OCI-LY7 (cell line): ENCODE measurements around the gene ACE. TPM values are rescaled to one million over a fixed set of nuclear protein-coding genes. Genes with fewer than 3 reads are reported as not detected.

Experiments used
- BruUV-seq: library from RNA; stranded (reverse); fragments of 400-500 nt; replicated peaks from 2 replicates; lab custom pipeline; 2021; lab: Mats Ljungman, UMichigan
- CTCF ChIA-PET: fragments of 300-600 bp; sonication (Branson Sonifier 250); formaldehyde crosslinking; loops from one replicate; lab custom pipeline; 2022; ENCODE audit warnings: antibody characterized with exemption; ENCODE audit not compliant: unreplicated experiment; lab: Charles Lee
- POLR2A ChIA-PET: fragments of 300-600 bp; sonication (Branson Sonifier 250); formaldehyde crosslinking; loops from one replicate; lab custom pipeline; 2022; ENCODE audit warnings: antibody characterized with exemption; lab: Charles Lee
- DNase-seq: peaks from one replicate; pipeline ENCODE4 v3.0.0-alpha.2; 2015; ENCODE audit warnings: low spot score
- H2AFZ ChIP-seq: fragments of 200-600 bp; sonication (generic), shearing (Covaris generic); 2 replicates; pipeline ENCODE4 v1.6.1; 2014; ENCODE audit warnings: mild to moderate bottlenecking, antibody characterized with exemption, low read length, moderate library complexity
- H3K27ac ChIP-seq: fragments of 200-600 bp; sonication (generic); 2 replicates; pipeline ENCODE4 v1.5.1; 2014; ENCODE audit warnings: mixed run types, low read depth, mild to moderate bottlenecking, moderate library complexity, low read length, inconsistent platforms; ENCODE audit not compliant: poor library complexity, severe bottlenecking
- H3K36me3 ChIP-seq: fragments of 200-600 bp; sonication (generic); 2 replicates; pipeline ENCODE4 v1.6.1; 2014; ENCODE audit warnings: mild to moderate bottlenecking, antibody characterized with exemption, low read length, moderate library complexity, mixed read lengths; ENCODE audit not compliant: insufficient read depth
- H3K4me1 ChIP-seq: fragments of 200-600 bp; sonication (generic); 2 replicates; pipeline ENCODE4 v1.5.1; 2014; ENCODE audit warnings: mild to moderate bottlenecking, low read length; ENCODE audit not compliant: insufficient read depth, poor library complexity, severe bottlenecking
- H3K4me2 ChIP-seq: fragments of 200-600 bp; sonication (generic); 2 replicates; pipeline ENCODE4 v1.6.1; 2014; ENCODE audit warnings: mild to moderate bottlenecking, low read length
- H3K4me3 ChIP-seq: fragments of 200-600 bp; sonication (generic); 2 replicates; pipeline ENCODE4 v1.5.1; 2014; ENCODE audit warnings: mild to moderate bottlenecking, low read depth, low read length; ENCODE audit not compliant: poor library complexity, severe bottlenecking
- H3K79me2 ChIP-seq: fragments of 200-600 bp; sonication (generic); 2 replicates; pipeline ENCODE4 v1.6.1; 2016; ENCODE audit warnings: low read depth, mild to moderate bottlenecking, low read length, moderate library complexity, mixed read lengths; ENCODE audit not compliant: insufficient read depth
- H3K9me2 ChIP-seq: fragments of 200-600 bp; sonication (generic); 2 replicates; pipeline ENCODE4 v1.6.1; 2016; ENCODE audit warnings: mild to moderate bottlenecking, low read length, mixed read lengths; ENCODE audit not compliant: insufficient read depth
- H3K9me3 ChIP-seq: fragments of 200-600 bp; sonication (generic); 2 replicates; pipeline ENCODE4 v1.6.1; 2014; ENCODE audit warnings: mild to moderate bottlenecking, mixed run types, low read length, mixed read lengths
- H4K20me1 ChIP-seq: fragments of 200-600 bp; sonication (generic); 2 replicates; pipeline ENCODE4 v1.6.1; 2014; ENCODE audit warnings: mild to moderate bottlenecking, antibody characterized with exemption, low read length, moderate library complexity, mixed read lengths; ENCODE audit not compliant: insufficient read depth
- EZH2phosphoT487 ChIP-seq: fragments of 200-600 bp; sonication (generic); IDR thresholded peaks from 2 replicates; pipeline ENCODE4 v1.6.1; 2018; ENCODE audit warnings: low read depth, borderline replicate concordance, mild to moderate bottlenecking, mixed run types, antibody characterized with exemption, low read length, moderate library complexity, mixed read lengths
- intact Hi-C: fragments of 100-400 bp; cut with micrococcal nuclease; formaldehyde crosslinking; loops from one replicate; pipeline ENCODE4 v1.10.0; 2022; ENCODE audit not compliant: unreplicated experiment
- total RNA-seq, 2 experiments: library from RNA; depleted of rRNA in 1 of 2; stranded (reverse); fragments of >200 nt in 1 of 2; shearing (Covaris generic) in 1 of 2; gene quantifications; 2 replicates each; pipeline ENCODE4 v1.2.3, GENCODE V29; 2014 to 2022
- TF ChIP-seq, protein P1 (sequence below): fragments of 200-600 bp; sonication (generic); conservative IDR thresholded peaks from 2 replicates; pipeline ENCODE4 v1.5.1; 2014; ENCODE audit warnings: mild to moderate bottlenecking, antibody characterized with exemption, low read length, moderate library complexity, mixed read lengths

ACE gene
- total RNA-seq, 2 experiments from 2014 or later, result 2.3 to 5.1 TPM

DNA sequence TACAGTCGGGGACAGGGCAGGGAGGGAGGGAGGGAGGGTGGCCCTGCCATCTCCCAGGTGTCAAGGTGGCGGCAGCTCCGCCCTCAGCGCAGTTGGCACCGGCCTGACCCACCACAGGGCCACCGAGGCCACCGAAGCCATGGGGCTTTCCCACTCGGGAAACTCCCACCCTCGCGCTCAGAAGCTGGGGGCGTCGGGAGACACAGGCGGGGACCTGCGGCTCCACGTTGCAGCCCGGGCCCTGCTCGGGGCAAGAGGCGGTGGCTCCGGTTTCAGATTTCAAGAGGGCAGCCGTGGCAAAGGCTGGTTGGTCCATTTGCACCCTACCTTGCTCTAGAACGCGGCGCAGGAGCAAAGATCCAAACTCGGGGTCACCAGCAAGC is 31.3 kb upstream of the ACE start:
- Histone ChIP-seq H3K27ac (no peak overlapping the region), H3K9me3 (no peaks in the 10 kb centered on the region), H3K4me2 (peak overlapping the region; percentile 29; the same call in 1 of the 2 replicates), H3K4me3 (no peak overlapping the region), H3K4me1 (no peaks in the 10 kb centered on the region), H2AFZ (no peak overlapping the region), H3K36me3 (no peaks in the 10 kb centered on the region), H3K9me2 (no peaks in the 10 kb centered on the region), H3K79me2 (no peaks in the 10 kb centered on the region), H4K20me1 (no peaks in the 10 kb centered on the region)
- TF ChIP-seq, protein P1, sequence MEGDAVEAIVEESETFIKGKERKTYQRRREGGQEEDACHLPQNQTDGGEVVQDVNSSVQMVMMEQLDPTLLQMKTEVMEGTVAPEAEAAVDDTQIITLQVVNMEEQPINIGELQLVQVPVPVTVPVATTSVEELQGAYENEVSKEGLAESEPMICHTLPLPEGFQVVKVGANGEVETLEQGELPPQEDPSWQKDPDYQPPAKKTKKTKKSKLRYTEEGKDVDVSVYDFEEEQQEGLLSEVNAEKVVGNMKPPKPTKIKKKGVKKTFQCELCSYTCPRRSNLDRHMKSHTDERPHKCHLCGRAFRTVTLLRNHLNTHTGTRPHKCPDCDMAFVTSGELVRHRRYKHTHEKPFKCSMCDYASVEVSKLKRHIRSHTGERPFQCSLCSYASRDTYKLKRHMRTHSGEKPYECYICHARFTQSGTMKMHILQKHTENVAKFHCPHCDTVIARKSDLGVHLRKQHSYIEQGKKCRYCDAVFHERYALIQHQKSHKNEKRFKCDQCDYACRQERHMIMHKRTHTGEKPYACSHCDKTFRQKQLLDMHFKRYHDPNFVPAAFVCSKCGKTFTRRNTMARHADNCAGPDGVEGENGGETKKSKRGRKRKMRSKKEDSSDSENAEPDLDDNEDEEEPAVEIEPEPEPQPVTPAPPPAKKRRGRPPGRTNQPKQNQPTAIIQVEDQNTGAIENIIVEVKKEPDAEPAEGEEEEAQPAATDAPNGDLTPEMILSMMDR, result no peak
- TF ChIP-seq EZH2phosphoT487, result no peak
- no TSS peak for BruUV-seq
- ChIA-PET CTCF (interaction anchor here (0.6 kb wide), 1 partner anchor 162 kb away, joined by 3 read pairs; no protein-coding TSS in a partner anchor), POLR2A (interaction anchor here (0.6 kb wide), 1 partner anchor 39 kb away, joined by 3 read pairs; no protein-coding TSS in a partner anchor)
- intact Hi-C loops, result no loop called here
- DNase-seq, result no peak

DNA sequence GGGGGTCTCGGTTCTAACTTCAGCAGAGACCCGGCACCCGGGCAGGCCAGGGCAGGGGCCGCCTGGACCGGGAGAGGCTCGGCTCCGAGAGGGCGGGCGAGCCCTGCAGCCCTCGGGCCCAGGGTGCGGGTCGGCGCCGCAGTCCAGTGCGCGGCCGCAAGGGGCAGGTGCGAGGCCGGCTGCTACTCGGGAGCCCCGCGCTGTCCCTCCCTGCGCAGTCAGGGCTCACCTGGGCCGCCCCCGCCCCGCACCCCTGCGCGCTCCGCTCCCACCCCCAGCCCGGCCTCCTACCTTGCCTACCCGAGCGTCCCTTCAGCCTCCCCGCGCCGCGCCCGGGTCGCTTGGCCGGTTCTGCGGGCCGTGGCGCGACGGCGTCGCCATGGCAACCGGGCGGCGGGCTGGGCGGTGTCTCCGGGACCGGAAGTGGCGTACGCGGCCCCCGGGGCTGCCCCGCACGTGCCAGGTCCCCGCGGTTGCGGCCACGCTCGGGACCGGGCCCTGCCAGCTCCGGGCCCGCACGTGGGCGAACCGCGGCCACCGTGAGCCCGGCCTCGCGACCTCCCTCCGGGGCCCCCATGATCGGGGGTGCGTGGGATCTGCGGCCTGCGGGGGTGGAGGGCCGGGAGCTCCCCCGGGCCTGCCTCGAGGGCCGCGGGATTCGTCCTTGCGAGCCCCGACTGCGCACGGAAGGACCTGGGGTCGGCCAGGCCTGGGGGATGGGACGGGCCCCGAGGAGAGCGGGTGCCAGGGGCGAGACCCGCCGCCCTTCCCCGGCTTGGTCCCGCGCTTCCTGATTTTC is 30.7 kb upstream of the ACE start, which contains the start of gene CYB561:
Gene CYB561, minus strand, starts transcription at position 353 of the 799 bp plus-strand sequence. CDS start 8,759 bp downstream, outside the sequence.
- Histone ChIP-seq H3K9me3 (no peaks in the 10 kb centered on the region), H3K4me1 (no peaks in the 10 kb centered on the region), H3K79me2 (no peaks in the 10 kb centered on the region), H3K27ac (no peak within 1 kb of the TSS), H3K4me3 (no peak within 1 kb of the TSS), H3K36me3 (no peaks in the 10 kb centered on the region), H3K4me2 (peak within 1 kb of the TSS; percentile 29; the same call in 1 of the 2 replicates), H2AFZ (no peak within 1 kb of the TSS), H3K9me2 (no peaks in the 10 kb centered on the region), H4K20me1 (no peaks in the 10 kb centered on the region)
- intact Hi-C loops, result no loop called here
- CTCF ChIA-PET, result no interaction called here
- POLR2A ChIA-PET, result no interaction called here
- TF ChIP-seq, protein P1, result 0 out of 2 replicates have a peak, but pooled peaks have one; percentile 17
- TF ChIP-seq EZH2phosphoT487, result no peak
- no peak for DNase-seq
- no TSS peak for BruUV-seq
